ENCODE results near the gene MROH9.
"Not testable (repeated sequence)": the region's sequence is repeated elsewhere in the genome, so short reads cannot be mapped to it uniquely, and the experiment has no call there.

The MROH9 gene

DNA sequence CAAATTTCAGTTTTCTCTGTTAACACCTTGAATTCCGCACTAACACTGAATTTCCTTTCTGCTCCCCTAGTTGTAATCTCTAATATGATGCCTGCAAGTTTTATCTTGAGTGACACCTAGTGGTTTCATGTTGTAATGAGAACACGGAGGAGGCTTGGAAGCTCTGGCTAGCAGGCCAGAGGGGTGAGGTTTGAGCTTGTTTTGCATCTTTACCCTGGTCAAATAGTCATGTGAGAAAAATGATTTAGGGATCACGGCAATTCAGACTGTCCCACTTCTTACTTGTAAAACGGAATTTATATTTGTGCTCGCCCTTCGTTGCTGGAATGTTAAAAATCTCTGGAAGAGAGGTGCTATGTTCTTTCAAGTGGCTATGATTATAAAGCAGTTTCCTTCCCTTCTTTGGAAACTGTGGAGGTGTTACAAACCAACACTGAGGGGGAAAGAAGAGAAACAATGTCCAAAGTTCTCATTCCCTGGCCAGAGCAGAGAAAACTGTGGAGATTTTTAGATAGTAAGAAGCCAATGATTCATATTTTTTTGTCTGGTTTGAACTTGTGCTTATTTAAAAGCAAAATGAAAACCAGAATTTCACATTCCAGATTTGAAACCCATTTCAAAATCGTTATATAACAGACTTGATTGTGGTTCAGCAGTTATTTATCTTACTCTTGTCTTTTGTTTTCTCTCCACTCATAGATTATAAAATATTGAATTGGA, 5.3 kb upstream of the MROH9 start:
- DNase-seq (ENCODE audit: low read depth): peak; percentile 79
- H3K4me3 ChIP-seq (ENCODE audit: low read depth, low read length): no peak overlapping the region
- TF ChIP-seq, protein P1, sequence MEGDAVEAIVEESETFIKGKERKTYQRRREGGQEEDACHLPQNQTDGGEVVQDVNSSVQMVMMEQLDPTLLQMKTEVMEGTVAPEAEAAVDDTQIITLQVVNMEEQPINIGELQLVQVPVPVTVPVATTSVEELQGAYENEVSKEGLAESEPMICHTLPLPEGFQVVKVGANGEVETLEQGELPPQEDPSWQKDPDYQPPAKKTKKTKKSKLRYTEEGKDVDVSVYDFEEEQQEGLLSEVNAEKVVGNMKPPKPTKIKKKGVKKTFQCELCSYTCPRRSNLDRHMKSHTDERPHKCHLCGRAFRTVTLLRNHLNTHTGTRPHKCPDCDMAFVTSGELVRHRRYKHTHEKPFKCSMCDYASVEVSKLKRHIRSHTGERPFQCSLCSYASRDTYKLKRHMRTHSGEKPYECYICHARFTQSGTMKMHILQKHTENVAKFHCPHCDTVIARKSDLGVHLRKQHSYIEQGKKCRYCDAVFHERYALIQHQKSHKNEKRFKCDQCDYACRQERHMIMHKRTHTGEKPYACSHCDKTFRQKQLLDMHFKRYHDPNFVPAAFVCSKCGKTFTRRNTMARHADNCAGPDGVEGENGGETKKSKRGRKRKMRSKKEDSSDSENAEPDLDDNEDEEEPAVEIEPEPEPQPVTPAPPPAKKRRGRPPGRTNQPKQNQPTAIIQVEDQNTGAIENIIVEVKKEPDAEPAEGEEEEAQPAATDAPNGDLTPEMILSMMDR (conservative IDR thresholded peaks at IDR 0.05; ENCODE audit: low read depth, low read length): peak; percentile 77

DNA sequence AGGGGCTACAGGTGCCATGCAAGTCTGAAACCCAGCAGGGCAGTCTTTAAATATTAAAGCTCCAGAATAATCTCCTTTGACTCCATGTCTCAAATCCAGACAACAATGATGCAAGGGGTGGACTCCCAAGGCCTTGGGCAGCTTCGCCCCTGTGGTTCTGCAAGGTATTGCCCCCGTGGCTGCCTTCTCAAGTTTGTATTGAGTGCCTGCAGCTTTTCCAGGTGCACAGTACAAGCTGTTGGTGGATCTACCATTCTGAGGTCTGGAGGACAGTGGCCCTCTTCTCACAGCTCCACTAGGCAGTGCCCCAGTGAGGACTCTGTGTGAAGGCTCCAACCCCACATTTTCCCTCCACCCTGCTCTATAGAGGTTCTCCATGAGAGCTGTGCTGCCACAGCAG, 3.7 kb upstream of the MROH9 start:
- TF ChIP-seq, protein P1 (conservative IDR thresholded peaks at IDR 0.05; ENCODE audit: low read depth, low read length): no peak
- H3K4me3 ChIP-seq (ENCODE audit: low read depth, low read length): no peak overlapping the region
- DNase-seq (ENCODE audit: low read depth): no peak

DNA sequence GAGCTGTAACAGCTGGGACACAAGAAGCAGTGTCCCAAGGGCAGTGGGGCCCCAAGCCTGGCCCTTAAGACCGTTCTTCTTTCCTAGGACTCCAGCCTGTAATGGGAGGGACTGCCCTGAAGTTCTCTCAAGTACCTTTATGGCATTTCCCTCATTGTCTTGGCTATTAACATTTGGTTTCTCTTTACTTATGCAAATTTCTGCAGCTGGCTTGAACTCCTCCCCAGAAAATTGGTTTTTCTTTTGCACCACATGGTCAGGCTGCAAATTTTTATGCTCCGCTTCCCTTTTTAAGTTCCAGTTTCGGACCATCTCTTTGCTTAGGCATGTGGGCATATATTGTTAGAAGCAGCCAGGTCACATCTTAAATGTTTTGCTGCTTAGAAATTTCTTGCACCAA, 3.1 kb upstream of the MROH9 start:
- H3K4me3 ChIP-seq (ENCODE audit: low read depth, low read length): no peak overlapping the region
- no peak for DNase-seq (ENCODE audit: low read depth)
- TF ChIP-seq, protein P1 (conservative IDR thresholded peaks at IDR 0.05; ENCODE audit: low read depth, low read length): no peak

DNA sequence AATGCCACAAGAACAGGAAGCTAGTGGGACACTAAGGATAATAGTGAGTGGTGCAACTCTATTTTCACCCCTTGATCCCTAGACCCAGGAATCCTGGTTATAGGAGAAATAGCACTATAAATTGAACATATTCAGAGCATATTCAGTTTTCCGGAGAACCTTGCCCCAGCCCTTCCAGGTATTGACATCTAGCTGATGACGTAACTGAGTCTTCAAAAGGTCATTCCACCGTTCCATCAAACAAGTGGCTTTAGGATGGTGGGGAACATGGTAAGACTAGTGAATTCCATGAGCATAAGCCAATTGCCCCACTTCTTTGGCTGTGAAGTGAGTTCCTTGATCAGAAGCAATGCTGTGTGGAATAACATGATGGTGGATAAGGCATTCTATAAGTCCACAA, 2.9 kb downstream of the MROH9 start:
- H3K4me3 ChIP-seq (ENCODE audit: low read depth, low read length): no peak overlapping the region
- TF ChIP-seq, protein P1 (conservative IDR thresholded peaks at IDR 0.05; ENCODE audit: low read depth, low read length): no peak
- no peak for DNase-seq (ENCODE audit: low read depth)

DNA sequence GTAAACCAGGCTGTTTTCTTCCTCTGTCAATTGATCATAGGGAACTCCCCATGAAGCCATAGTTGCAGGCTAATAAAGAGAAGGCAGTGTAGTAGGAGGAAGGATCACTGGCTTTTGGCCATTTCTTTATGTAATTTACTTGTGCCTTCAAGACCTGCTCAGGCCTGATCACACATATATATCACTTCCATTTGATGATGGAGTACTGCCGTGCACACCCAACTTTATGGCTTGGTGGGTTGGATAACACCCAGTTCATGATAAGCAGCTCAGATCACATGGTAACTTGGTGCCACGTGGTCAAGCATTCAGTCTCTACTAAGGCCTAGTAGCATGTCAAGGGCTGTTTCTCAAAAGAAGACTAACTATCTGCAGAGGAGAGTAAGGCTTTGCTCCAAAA, 4.1 kb downstream of the MROH9 start:
- DNase-seq (ENCODE audit: low read depth): no peak
- H3K4me3 ChIP-seq (ENCODE audit: low read depth, low read length): no peak overlapping the region
- TF ChIP-seq, protein P1 (conservative IDR thresholded peaks at IDR 0.05; ENCODE audit: low read depth, low read length): no peak

DNA sequence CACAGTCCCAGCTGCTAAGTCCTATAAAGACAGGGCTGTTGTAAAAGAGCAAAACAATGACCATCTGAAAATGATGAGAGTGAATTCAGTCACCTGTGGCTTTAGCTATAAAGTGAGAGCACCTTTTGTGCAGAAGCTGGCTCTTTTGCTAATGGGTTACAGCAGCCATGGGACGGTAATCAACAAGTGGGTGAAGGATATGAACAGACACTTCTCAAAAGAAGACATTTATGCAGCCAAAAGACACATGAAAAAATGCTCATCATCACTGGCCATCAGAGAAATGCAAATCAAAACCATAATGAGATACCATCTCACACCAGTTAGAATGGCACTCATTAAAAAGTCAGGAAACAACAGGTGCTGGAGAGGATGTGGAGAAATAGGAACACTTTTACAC, 16.4 kb downstream of the MROH9 start:
- DNase-seq (ENCODE audit: low read depth); H3K4me3 ChIP-seq (ENCODE audit: low read depth, low read length): not testable (repeated sequence)

DNA sequence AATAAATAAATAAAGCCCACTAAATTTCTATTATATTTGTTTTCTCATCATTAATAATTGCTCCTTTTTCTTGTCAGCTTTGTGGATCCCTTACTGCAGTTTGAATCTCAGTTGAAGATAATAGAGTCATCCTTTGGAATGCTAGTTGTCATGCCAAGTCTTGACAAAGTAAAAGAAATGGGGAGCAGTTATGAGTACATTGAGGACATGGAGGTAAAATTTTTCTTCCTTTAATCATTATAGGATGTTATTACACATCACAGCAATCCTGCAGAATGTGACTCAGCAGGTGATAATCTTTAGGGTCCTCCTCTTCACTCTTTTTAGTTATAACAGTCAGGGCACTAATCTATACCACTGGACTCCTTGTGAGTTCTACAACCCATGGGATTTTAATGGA, 24.1 kb downstream of the MROH9 start:
- peak; percentile 8 for DNase-seq (ENCODE audit: low read depth)
- TF ChIP-seq, protein P1 (conservative IDR thresholded peaks at IDR 0.05; ENCODE audit: low read depth, low read length): no peak
- no peak overlapping the region for H3K4me3 ChIP-seq (ENCODE audit: low read depth, low read length)
